Heart left ventricle (tissue), 13 donors: ENCODE results near the gene GPR39.

Source experiments
- POLR2A ChIP-seq, 2 donors: fragments of 450-650 bp; IDR thresholded peaks; one replicate each; pipeline ENCODE4 v1.6.1; 2017; ENCODE audit warnings: antibody characterized with exemption in 2 of 2, mild to moderate bottlenecking in 2 of 2, moderate library complexity in 2 of 2
- TF ChIP-seq, protein P1 (sequence below), 12 donors: fragments of 200-600 bp; sonication (generic) in 4 of 12; IDR thresholded peaks; one replicate each; pipeline versions ENCODE4 v1.5.0 to v1.8.0; 2018 to 2022; ENCODE audit warnings: antibody characterized with exemption in 12 of 12, mild to moderate bottlenecking in 5 of 12
- donor health status: ischemic (EF 13 %, LVEDD 7.1; RV severe dilation, severe dysfunction).
- donor health status: DM: no; HTN: yes; CAD: no.
- donor health status: DM: no; HTN: no; CAD: no.
- donor health status: ischemic (EF 25% LVEDD 6.9; RV normal size, moderate dysfunction).
- donor health status: ischemic (EF 25% LVEDD 5.7; RV mildly dilated, moderate dysfunction).
- donor health status: ischemic (EF 35%, LVEDD 5.7; RV mildly dilated, moderate dysfunction).
- donor health status: nonischemic (EF 11% LVEDD 7.7; RV severe dilation, severe dysfunction).
- donor health status: DM: yes; HTN: yes; CAD: no.
- donor health status: PGD.
- donor health status: ischemic (EF 29% LVEDD 5.4; RV normal size, mild dysfunction).
- donor health status: nonischemic (EF 23%, LVEDD 6.1; RV moderate dilation, normal function).

DNA sequence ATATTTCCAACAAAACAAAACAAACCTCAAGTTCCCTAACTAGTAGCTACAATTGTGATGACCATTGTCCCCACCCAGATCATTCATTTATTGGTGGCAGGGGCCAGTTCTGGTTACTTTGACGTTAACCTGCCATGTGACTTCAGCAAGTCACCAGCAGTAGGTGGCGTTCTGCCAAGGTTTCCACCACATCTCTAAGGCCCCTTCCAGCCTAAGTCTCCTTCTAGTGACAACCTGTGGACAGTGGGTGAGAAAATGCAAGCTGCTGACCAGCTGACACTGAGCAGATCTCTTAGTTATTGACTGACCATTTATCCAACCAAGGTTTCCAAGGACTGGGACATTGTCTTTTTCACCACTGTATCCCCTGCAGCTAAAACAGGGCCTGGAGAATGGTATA is 98.4 kb downstream of the GPR39 start:
- TF ChIP-seq, protein P1, sequence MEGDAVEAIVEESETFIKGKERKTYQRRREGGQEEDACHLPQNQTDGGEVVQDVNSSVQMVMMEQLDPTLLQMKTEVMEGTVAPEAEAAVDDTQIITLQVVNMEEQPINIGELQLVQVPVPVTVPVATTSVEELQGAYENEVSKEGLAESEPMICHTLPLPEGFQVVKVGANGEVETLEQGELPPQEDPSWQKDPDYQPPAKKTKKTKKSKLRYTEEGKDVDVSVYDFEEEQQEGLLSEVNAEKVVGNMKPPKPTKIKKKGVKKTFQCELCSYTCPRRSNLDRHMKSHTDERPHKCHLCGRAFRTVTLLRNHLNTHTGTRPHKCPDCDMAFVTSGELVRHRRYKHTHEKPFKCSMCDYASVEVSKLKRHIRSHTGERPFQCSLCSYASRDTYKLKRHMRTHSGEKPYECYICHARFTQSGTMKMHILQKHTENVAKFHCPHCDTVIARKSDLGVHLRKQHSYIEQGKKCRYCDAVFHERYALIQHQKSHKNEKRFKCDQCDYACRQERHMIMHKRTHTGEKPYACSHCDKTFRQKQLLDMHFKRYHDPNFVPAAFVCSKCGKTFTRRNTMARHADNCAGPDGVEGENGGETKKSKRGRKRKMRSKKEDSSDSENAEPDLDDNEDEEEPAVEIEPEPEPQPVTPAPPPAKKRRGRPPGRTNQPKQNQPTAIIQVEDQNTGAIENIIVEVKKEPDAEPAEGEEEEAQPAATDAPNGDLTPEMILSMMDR (IDR thresholded peaks at IDR 0.05) = no peak
- no peak for TF ChIP-seq POLR2A (IDR thresholded peaks at IDR 0.05)
